Suprapubic skin (tissue), 4 donors: ENCODE results near the gene TIPARP. TPM values are rescaled to one million over a fixed set of nuclear protein-coding genes. Genes with fewer than 3 reads are reported as not detected.

ENCODE experiments used
- DNase-seq, 2 donors: peaks; one replicate each; pipeline ENCODE4 v3.0.0-alpha.2; 2019; ENCODE audit warnings: low spot score in 2 of 2
- H3K27ac ChIP-seq: fragments of 200-600 bp; sonication (generic); one replicate; pipeline ENCODE4 v1.5.1; 2019
- H3K27me3 ChIP-seq: fragments of 200-600 bp; sonication (generic); one replicate; pipeline ENCODE4 v1.5.1; 2019
- H3K36me3 ChIP-seq: fragments of 200-600 bp; sonication (generic); one replicate; pipeline ENCODE4 v1.5.1; 2019
- H3K4me1 ChIP-seq: fragments of 200-600 bp; sonication (generic); one replicate; pipeline ENCODE4 v1.5.1; 2019
- H3K4me3 ChIP-seq: fragments of 200-600 bp; sonication (generic); one replicate; pipeline ENCODE4 v1.5.1; 2019; ENCODE audit warnings: mild to moderate bottlenecking
- H3K9me3 ChIP-seq: fragments of 200-600 bp; sonication (generic); one replicate; pipeline ENCODE4 v1.5.1; 2019
- CTCF ChIP-seq, 2 donors: fragments of 200-600 bp in 1 of 2; fragments of 450-650 bp in 1 of 2; sonication (generic) in 1 of 2; IDR thresholded peaks; one replicate each; pipeline ENCODE4 v1.5.1; 2016 to 2019; ENCODE audit warnings: antibody characterized with exemption in 2 of 2, mild to moderate bottlenecking in 1 of 2, moderate library complexity in 1 of 2
- EP300 ChIP-seq: sonication (generic); formaldehyde crosslinking; IDR thresholded peaks from one replicate; pipeline ENCODE4 v1.6.1; 2017; ENCODE audit warnings: antibody characterized with exemption
- POLR2A ChIP-seq, 2 donors: fragments of 450-650 bp; IDR thresholded peaks; one replicate each; pipeline ENCODE4 v1.6.1; 2017; ENCODE audit warnings: antibody characterized with exemption in 2 of 2, mild to moderate bottlenecking in 2 of 2, moderate library complexity in 2 of 2
- POLR2AphosphoS5 ChIP-seq, 3 donors: sonication (generic); formaldehyde crosslinking; IDR thresholded peaks; one replicate each; pipeline ENCODE4 v1.6.1; 2017; ENCODE audit warnings: antibody characterized with exemption in 3 of 3
- whole genome bisulfite sequencing: methylation state at CpG from one replicate; pipeline ENCODE4 v1.1.5; 2018; 5-methylcytosine and 5-hydroxymethylcytosine counted together
- total RNA-seq, 4 donors: library from RNA; depleted of rRNA; stranded (reverse); fragments of >200 nt; gene quantifications; one replicate each; pipeline ENCODE4 v1.1.0, GENCODE V29; 2016

Gene TIPARP
- total RNA-seq, 4 donors from 2014 or later, result 85.5 to 152 (median 140) TPM

GRCh38 chr3:156716105-156716862 lies 41.9 kb downstream of the TIPARP start:
- no peaks in the 10 kb centered on the region for H3K27me3 ChIP-seq
- WGBS, result 81% methylated on average over 6 of the region's 6 CpGs
- H3K4me1 ChIP-seq, result no peaks in the 10 kb centered on the region
- no peak overlapping the region for H3K27ac ChIP-seq
- no peak for DNase-seq
- H3K4me3 ChIP-seq, result no peak overlapping the region
- no peak for TF ChIP-seq EP300
- TF ChIP-seq POLR2AphosphoS5 (IDR thresholded peaks at IDR 0.05), result no peak
- TF ChIP-seq CTCF (IDR thresholded peaks at IDR 0.05), result no peak
- TF ChIP-seq POLR2A (IDR thresholded peaks at IDR 0.05), result no peak
- no peaks in the 10 kb centered on the region for H3K9me3 ChIP-seq
- H3K36me3 ChIP-seq, result peaks cover 6% of the 10 kb centered on the region

- Histone ChIP-seq H3K27me3 (no peaks in the 10 kb centered on the region), H3K4me3 (no peak overlapping the region), H3K4me1 (no peaks in the 10 kb centered on the region), H3K9me3 (no peaks in the 10 kb centered on the region), H3K36me3 (peaks cover 6% of the 10 kb centered on the region), H3K27ac (no peak overlapping the region)
- DNase-seq, result no peak
- 74% methylated on average over 3 of the region's 3 CpGs for WGBS
- TF ChIP-seq POLR2A (IDR thresholded peaks at IDR 0.05), result no peak
- TF ChIP-seq EP300, result no peak
- no peak for TF ChIP-seq CTCF (IDR thresholded peaks at IDR 0.05)
- TF ChIP-seq POLR2AphosphoS5 (IDR thresholded peaks at IDR 0.05), result no peak
These were observed 44.4 kb downstream of the TIPARP start for GRCh38 chr3:156718622-156719306.

GRCh38 chr3:156720826-156721225 lies 46.4 kb downstream of the TIPARP start:
- 67% methylated on average over 2 of the region's 2 CpGs for WGBS
- H3K27me3 ChIP-seq, result no peaks in the 10 kb centered on the region
- peaks cover 8% of the 10 kb centered on the region for H3K4me1 ChIP-seq

GRCh38 chr3:156721687-156722618 lies 47.6 kb downstream of the TIPARP start:
- no peak overlapping the region for H3K27ac ChIP-seq
- 80% methylated on average over 2 of the region's 2 CpGs for WGBS
- TF ChIP-seq EP300, result no peak
- H3K4me1 ChIP-seq, result peaks cover 15% of the 10 kb centered on the region
- DNase-seq, result no peak
- H3K4me3 ChIP-seq, result no peak overlapping the region
- no peaks in the 10 kb centered on the region for H3K27me3 ChIP-seq
- H3K36me3 ChIP-seq, result no peaks in the 10 kb centered on the region
- no peaks in the 10 kb centered on the region for H3K9me3 ChIP-seq

More at GRCh38 chr3:156720826-156721225, 46.4 kb downstream of the TIPARP start:
- no peak for DNase-seq
- peaks cover 2% of the 10 kb centered on the region for H3K36me3 ChIP-seq
- H3K9me3 ChIP-seq, result no peaks in the 10 kb centered on the region
- no peak overlapping the region for H3K4me3 ChIP-seq
- TF ChIP-seq EP300 (no peak), POLR2AphosphoS5 (IDR thresholded peaks at IDR 0.05) (no peak), CTCF (IDR thresholded peaks at IDR 0.05) (no peak), POLR2A (IDR thresholded peaks at IDR 0.05) (no peak)
- H3K27ac ChIP-seq, result no peak overlapping the region

GRCh38 chr3:156723182-156723619 lies 48.8 kb downstream of the TIPARP start:
- no peaks in the 10 kb centered on the region for H3K27me3 ChIP-seq
- H3K4me1 ChIP-seq, result peaks cover 15% of the 10 kb centered on the region
- no peak for DNase-seq
- TF ChIP-seq POLR2AphosphoS5 (IDR thresholded peaks at IDR 0.05) (no peak), CTCF (IDR thresholded peaks at IDR 0.05) (no peak)
- no peak overlapping the region for H3K4me3 ChIP-seq
- no peaks in the 10 kb centered on the region for H3K9me3 ChIP-seq
- H3K36me3 ChIP-seq, result no peaks in the 10 kb centered on the region
- 86% methylated on average over 2 of the region's 2 CpGs for WGBS
- no peak overlapping the region for H3K27ac ChIP-seq
